ENCODE results near the gene SETD1B.
"Not testable (repeated sequence)": the region's sequence is repeated elsewhere in the genome, so short reads cannot be mapped to it uniquely, and the experiment has no call there.

The SETD1B gene

DNA sequence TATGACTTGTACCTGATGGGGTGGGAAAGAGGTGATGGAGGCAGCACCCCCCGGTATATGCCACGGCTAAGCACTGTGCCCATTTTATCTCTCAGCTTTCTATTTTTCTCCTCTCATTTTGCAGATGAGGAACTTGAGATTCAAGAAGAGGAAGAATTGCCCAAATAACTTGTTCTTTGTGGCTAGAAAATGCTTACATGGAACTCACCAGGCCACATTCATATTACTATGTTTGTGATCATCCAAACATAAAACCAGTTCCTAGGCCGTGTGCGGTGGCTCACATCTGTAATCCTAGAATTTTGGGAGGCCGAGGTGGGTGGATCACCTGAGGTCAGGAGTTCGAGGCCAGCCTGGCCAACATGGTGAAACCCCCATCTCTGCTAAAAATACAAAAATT lies 70.3 kb downstream of the SETD1B start:
- H3K9ac ChIP-seq (ENCODE audit: low read length), result no peak overlapping the region
- H3K27me3 ChIP-seq (ENCODE audit: control insufficient read depth, insufficient read depth, low read length), result no peaks in the 10 kb centered on the region
- H3K36me3 ChIP-seq (ENCODE audit: control insufficient read depth, insufficient read depth, low read length), result no peaks in the 10 kb centered on the region
- peaks cover 5% of the 10 kb centered on the region for H3K4me1 ChIP-seq (ENCODE audit: control insufficient read depth, insufficient read depth, low read length)
- no peak overlapping the region for H3K4me3 ChIP-seq (ENCODE audit: low read length)
- no peak overlapping the region for H3K27ac ChIP-seq (ENCODE audit: low read depth, low read length)

- Histone ChIP-seq H3K27ac (ENCODE audit: low read depth, low read length) (no peak overlapping the region), H3K4me1 (ENCODE audit: control insufficient read depth, insufficient read depth, low read length) (peaks cover 5% of the 10 kb centered on the region), H3K4me3 (ENCODE audit: low read length) (no peak overlapping the region), H3K27me3 (ENCODE audit: control insufficient read depth, insufficient read depth, low read length) (no peaks in the 10 kb centered on the region), H3K36me3 (ENCODE audit: control insufficient read depth, insufficient read depth, low read length) (no peaks in the 10 kb centered on the region), H3K9ac (ENCODE audit: low read length) (no peak overlapping the region)
These were observed 71.8 kb downstream of the SETD1B start for GRCh38 chr12:121875582-121875981.

DNA sequence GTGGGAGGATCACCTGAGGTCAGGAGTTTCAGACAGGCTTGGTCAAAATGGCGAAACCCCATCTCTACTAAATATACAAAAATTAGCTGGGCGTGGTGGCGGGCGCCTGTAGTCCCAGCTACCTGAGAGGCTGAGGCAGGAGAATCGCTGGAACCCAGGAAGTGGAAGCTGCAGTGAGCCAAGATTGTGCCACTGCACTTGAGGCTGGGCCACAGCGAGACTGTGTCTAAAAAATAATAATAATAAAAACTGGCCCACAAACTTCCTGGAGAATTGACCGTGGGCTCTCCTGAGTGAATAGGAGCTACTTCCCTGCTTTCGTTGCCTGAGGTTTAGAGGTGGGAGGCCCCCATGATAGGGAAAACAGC lies 72.3 kb downstream of the SETD1B start:
- H3K27ac ChIP-seq (ENCODE audit: low read depth, low read length); H3K36me3 ChIP-seq (ENCODE audit: control insufficient read depth, insufficient read depth, low read length); H3K9ac ChIP-seq (ENCODE audit: low read length); H3K4me1 ChIP-seq (ENCODE audit: control insufficient read depth, insufficient read depth, low read length); H3K4me3 ChIP-seq (ENCODE audit: low read length); H3K27me3 ChIP-seq (ENCODE audit: control insufficient read depth, insufficient read depth, low read length): not testable (repeated sequence)

All from rectal smooth muscle tissue (tissue), 1 donor.